Kidney (tissue), 2 donors: ENCODE data around the gene KCNJ5. TPM values are rescaled to one million over a fixed set of nuclear protein-coding genes. Genes with fewer than 3 reads are reported as not detected.

Experiments used
- polyA plus RNA-seq: library from polyadenylated mRNA; stranded (reverse); fragments of 350-450 nt; fragmentation: Illumina TruSeq; extraction: RNeasy Lipid Tissue Mini Kit (QIAGEN cat#74804); gene quantifications from one replicate; pipeline ENCODE4 v1.2.3, GENCODE V29; 2014; ENCODE audit warnings: low read depth, low replicate concordance; ENCODE audit not compliant: insufficient read depth
- total RNA-seq: library from RNA; stranded (reverse); fragmentation: NEBNext Ultra II Directional; extraction: Animal tissue kit (Norgen Biotek cat#: 25700); gene quantifications from one replicate; pipeline ENCODE4 v1.2.1, GENCODE V29; 2021
- donor health status: DM: yes; HTN: yes; CAD: no.

The KCNJ5 gene
- total and polyA plus RNA-seq, 2 donors from 2014 or later = 5.7 to 6.5 TPM

Other genes starting within 250 kb of the KCNJ5 start
- 28.2 TPM for gene FLI1, start 197.3 kb upstream of the KCNJ5 start, total RNA-seq
- gene FLI1, start 197.3 kb upstream of the KCNJ5 start, polyA plus RNA-seq = 5.7 TPM
- 175 TPM for gene KCNJ1, start 24.1 kb upstream of the KCNJ5 start, total RNA-seq
- gene KCNJ1, start 24.1 kb upstream of the KCNJ5 start, polyA plus RNA-seq = 355 TPM
- 0.82 TPM for gene TP53AIP1, start 51.5 kb downstream of the KCNJ5 start, total RNA-seq
- 5.3 TPM for gene TP53AIP1, start 51.5 kb downstream of the KCNJ5 start, polyA plus RNA-seq